ENCODE results near the gene RBM5. TPM values are rescaled to one million over a fixed set of nuclear protein-coding genes. Genes with fewer than 3 reads are reported as not detected.

The RBM5 gene
- total RNA-seq, 1 donor from 2014 or later, result 153 TPM

- peaks cover 44% of the 10 kb centered on the region for H3K4me1 ChIP-seq
- ATAC-seq, result no peak
- intact Hi-C loops (cut with DNase I), result no loop called here
These were observed 66.8 kb downstream of the RBM5 start for GRCh38 chr3:50155491-50155878.

GRCh38 chr3:50155891-50156290, 67.2 kb downstream of the RBM5 start:
- H3K4me3 ChIP-seq, result peak overlapping the region; percentile 63
- intact Hi-C loops (cut with DNase I), result no loop called here
- no peaks in the 10 kb centered on the region for H3K9me3 ChIP-seq
- TF ChIP-seq CTCF (IDR thresholded peaks at IDR 0.05), result no peak
- H3K27ac ChIP-seq, result peak overlapping the region; percentile 72
- ATAC-seq, result no peak
- peaks cover 12% of the 10 kb centered on the region for H3K27me3 ChIP-seq (ENCODE audit: low read depth)
- peaks cover 3% of the 10 kb centered on the region for H3K36me3 ChIP-seq
- peaks cover 47% of the 10 kb centered on the region for H3K4me1 ChIP-seq
- no peak for DNase-seq

More at GRCh38 chr3:50155491-50155878, 66.8 kb downstream of the RBM5 start:
- TF ChIP-seq CTCF (IDR thresholded peaks at IDR 0.05), result no peak
- DNase-seq, result no peak
- peak overlapping the region; percentile 72 for H3K27ac ChIP-seq
- H3K27me3 ChIP-seq (ENCODE audit: low read depth), result peaks cover 12% of the 10 kb centered on the region
- H3K36me3 ChIP-seq, result peaks cover 3% of the 10 kb centered on the region
- peak overlapping the region; percentile 63 for H3K4me3 ChIP-seq
- no peaks in the 10 kb centered on the region for H3K9me3 ChIP-seq

- no peak for TF ChIP-seq CTCF (IDR thresholded peaks at IDR 0.05)
- Histone ChIP-seq H3K9me3 (no peaks in the 10 kb centered on the region), H3K27me3 (ENCODE audit: low read depth) (peaks cover 12% of the 10 kb centered on the region), H3K4me1 (peaks cover 56% of the 10 kb centered on the region), H3K36me3 (peaks cover 3% of the 10 kb centered on the region), H3K27ac (peak overlapping the region; percentile 76), H3K4me3 (peak overlapping the region; percentile 63)
- ATAC-seq (no peak), DNase-seq (no peak)
- intact Hi-C loops (cut with DNase I), result no loop called here
These were observed 68.1 kb downstream of the RBM5 start for GRCh38 chr3:50156549-50157493.

GRCh38 chr3:50157827-50158529, 69.3 kb downstream of the RBM5 start:
- H3K4me1 ChIP-seq, result peaks cover 68% of the 10 kb centered on the region
- H3K36me3 ChIP-seq, result peaks cover 3% of the 10 kb centered on the region
- ATAC-seq (no peak), DNase-seq (no peak)
- no peaks in the 10 kb centered on the region for H3K9me3 ChIP-seq
- intact Hi-C loops (cut with DNase I), result no loop called here
- peak overlapping the region; percentile 76 for H3K27ac ChIP-seq
- no peak for TF ChIP-seq CTCF (IDR thresholded peaks at IDR 0.05)
- H3K27me3 ChIP-seq (ENCODE audit: low read depth), result peaks cover 12% of the 10 kb centered on the region
- H3K4me3 ChIP-seq, result no peak overlapping the region

- intact Hi-C loops (cut with DNase I), result no loop called here
- peaks cover 3% of the 10 kb centered on the region for H3K36me3 ChIP-seq
- H3K27ac ChIP-seq, result peak overlapping the region; percentile 76
- H3K4me1 ChIP-seq, result peaks cover 74% of the 10 kb centered on the region
- H3K27me3 ChIP-seq (ENCODE audit: low read depth), result peaks cover 12% of the 10 kb centered on the region
- no peak for ATAC-seq
- no peaks in the 10 kb centered on the region for H3K9me3 ChIP-seq
- no peak for TF ChIP-seq CTCF (IDR thresholded peaks at IDR 0.05)
- DNase-seq, result no peak
- no peak overlapping the region for H3K4me3 ChIP-seq
These were observed 69.9 kb downstream of the RBM5 start for GRCh38 chr3:50158530-50159146.
